NCI-H146 treated with DMSO at 0.1 percent for 48 hours (cell line): ENCODE measurements around the gene DCAF6.

ENCODE experiments used
- DNase-seq: peaks from one replicate; lab custom pipeline; 2025; ENCODE audit not compliant: unreplicated experiment; lab: John Stamatoyannopoulos, UW

DCAF6 gene

GRCh38 chr1:168083456-168084325, 147.2 kb downstream of the DCAF6 start:
- no peak for DNase-seq

- DNase-seq = no peak
These were observed 148.1 kb downstream of the DCAF6 start for GRCh38 chr1:168084396-168085231.

GRCh38 chr1:168085401-168085872, 149.0 kb downstream of the DCAF6 start:
- DNase-seq = no peak

- no peak for DNase-seq
These were observed 150.0 kb downstream of the DCAF6 start for GRCh38 chr1:168086438-168086837.

GRCh38 chr1:168087696-168088095, 151.2 kb downstream of the DCAF6 start:
- no peak for DNase-seq

- peak; percentile 29 for DNase-seq
These were observed 152.2 kb downstream of the DCAF6 start for GRCh38 chr1:168088511-168089325.

GRCh38 chr1:168089326-168089978, 153.0 kb downstream of the DCAF6 start:
- no peak for DNase-seq

- DNase-seq = no peak
These were observed 153.5 kb downstream of the DCAF6 start for GRCh38 chr1:168089979-168090337.

- no peak for DNase-seq
These were observed 153.9 kb downstream of the DCAF6 start for GRCh38 chr1:168090395-168090794.

GRCh38 chr1:168091063-168091462, 154.6 kb downstream of the DCAF6 start:
- no peak for DNase-seq

GRCh38 chr1:168091720-168092550, 155.5 kb downstream of the DCAF6 start:
- no peak for DNase-seq

GRCh38 chr1:168092566-168093355, 156.3 kb downstream of the DCAF6 start:
- no peak for DNase-seq

GRCh38 chr1:168093616-168094015, 157.1 kb downstream of the DCAF6 start:
- no peak for DNase-seq

- DNase-seq = no peak
These were observed 159.0 kb downstream of the DCAF6 start for GRCh38 chr1:168095476-168095875.

GRCh38 chr1:168096296-168097165, 160.0 kb downstream of the DCAF6 start:
- DNase-seq = no peak

- no peak for DNase-seq
These were observed 161.5 kb downstream of the DCAF6 start for GRCh38 chr1:168097921-168098528.

- DNase-seq = no peak
These were observed 162.2 kb downstream of the DCAF6 start for GRCh38 chr1:168098534-168099320.
